Hepatic stellate cell (primary cell): ENCODE results near the gene SPTBN1.

Experiments used
- DNase-seq: peaks from one replicate; pipeline ENCODE4 v3.0.0; 2011; ENCODE audit warnings: low spot score

SPTBN1 gene

GRCh38 chr2:54610700-54611099, 154.6 kb downstream of the SPTBN1 start:
- no peak for DNase-seq

DNA sequence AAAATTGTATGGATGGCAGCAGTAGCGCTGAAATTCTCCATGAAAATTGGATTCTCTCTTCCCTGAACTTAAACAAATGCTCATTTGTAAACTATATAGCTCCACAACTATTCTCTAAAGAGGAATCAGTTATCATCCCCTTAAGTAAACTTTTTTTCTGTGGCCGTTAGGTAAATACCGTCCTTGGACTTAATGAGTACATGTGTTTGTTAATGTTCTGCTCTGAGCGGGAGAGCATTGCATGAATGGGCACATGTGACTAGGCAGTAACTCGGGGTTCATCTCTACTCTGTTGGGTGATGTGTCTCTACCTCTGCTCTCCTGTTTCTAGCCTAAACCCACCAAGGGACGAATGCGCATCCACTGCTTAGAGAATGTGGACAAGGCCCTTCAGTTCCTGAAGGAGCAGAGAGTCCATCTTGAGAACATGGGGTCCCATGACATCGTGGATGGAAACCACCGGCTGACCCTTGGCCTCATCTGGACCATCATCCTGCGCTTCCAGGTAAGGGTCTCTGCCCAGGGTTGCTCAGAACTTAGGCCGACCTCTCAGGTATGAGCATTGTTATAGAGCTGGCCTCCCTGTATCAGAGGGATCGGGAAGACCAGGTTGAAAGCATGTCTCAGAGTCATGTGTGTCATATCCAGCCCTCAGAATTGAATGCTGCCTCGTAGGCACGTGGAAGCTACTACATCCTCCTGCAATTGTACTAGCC, 155.9 kb downstream of the SPTBN1 start:
- no peak for DNase-seq

DNA sequence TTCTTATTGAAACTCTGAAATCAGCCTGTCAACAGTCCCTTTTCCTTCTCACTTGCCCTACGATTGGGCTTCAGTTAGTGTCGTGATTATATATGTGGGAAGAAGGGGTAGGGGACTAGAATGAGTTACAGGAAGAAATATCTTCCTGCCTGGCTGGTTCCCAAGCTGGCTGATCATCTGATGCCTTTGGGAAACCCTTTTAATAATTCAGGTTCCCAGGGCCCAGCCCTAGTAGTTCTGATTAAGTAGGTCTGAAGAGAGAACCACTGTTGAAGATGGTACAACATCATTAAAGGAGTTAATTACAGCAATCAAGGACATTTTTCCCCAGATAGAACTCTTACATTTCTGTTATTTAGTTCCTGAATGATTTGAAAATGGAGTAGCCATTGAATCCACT, 157.3 kb downstream of the SPTBN1 start:
- DNase-seq: no peak

GRCh38 chr2:54613794-54614257, 157.7 kb downstream of the SPTBN1 start:
- no peak for DNase-seq

DNA sequence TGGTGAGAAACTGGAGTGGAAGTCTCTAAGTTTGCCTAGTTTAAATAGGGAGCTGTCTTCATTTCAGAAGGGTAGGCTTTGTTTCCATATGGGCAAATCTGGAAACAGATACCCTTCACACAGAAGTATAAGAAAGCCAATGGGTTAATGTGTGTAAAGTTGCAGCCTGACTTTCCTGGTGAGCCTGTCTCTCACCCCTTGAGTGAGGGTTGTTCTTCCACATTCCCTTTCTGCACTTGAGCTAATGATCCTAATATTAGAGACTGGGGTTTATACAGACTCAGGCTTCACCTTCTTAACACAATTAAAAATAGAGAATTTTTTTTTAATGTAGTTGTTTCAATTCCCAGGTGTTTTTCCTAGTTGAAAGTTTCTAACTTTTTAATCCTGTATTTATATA, 158.7 kb downstream of the SPTBN1 start:
- no peak for DNase-seq

DNA sequence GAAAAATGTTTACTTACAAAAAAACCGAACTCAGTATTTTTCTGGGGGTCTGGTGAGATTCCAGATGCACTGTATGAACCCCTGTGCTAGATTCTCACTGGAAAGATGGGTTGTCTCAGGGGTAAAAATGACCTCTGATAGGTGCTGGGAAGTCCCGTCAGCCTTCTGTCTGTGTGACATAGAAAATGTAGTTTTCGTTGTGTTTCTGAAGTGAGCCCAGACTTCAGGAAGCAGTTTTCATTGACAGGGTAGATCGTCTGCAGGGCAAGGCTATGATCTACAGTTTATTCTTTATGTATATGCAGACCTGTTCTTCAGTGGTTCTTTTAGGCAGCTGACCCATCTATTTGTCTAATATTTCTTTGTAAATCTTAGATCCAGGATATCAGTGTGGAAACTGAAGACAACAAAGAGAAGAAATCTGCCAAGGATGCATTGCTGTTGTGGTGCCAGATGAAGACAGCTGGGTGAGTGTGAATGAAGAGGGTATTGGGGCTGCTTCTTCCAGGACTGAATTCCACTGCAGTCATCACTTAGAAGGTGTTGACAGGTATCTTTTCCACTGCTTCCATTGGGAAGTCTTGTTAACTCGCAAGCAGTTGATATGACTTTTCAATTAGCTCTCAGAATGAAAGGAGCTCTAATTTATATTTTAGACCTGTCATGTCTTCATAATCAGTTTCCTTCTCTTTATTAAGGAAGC, 159.9 kb downstream of the SPTBN1 start:
- DNase-seq: no peak

- DNase-seq: no peak
Observed at GRCh38 chr2:54617409-54617808, 161.3 kb downstream of the SPTBN1 start.

GRCh38 chr2:54618646-54619565, 162.8 kb downstream of the SPTBN1 start:
- no peak for DNase-seq

- no peak for DNase-seq
Observed at GRCh38 chr2:54619660-54620231, 163.6 kb downstream of the SPTBN1 start.

GRCh38 chr2:54620948-54621347, 164.8 kb downstream of the SPTBN1 start:
- no peak for DNase-seq

- DNase-seq: no peak
Observed at GRCh38 chr2:54624591-54625071, 168.5 kb downstream of the SPTBN1 start.

DNA sequence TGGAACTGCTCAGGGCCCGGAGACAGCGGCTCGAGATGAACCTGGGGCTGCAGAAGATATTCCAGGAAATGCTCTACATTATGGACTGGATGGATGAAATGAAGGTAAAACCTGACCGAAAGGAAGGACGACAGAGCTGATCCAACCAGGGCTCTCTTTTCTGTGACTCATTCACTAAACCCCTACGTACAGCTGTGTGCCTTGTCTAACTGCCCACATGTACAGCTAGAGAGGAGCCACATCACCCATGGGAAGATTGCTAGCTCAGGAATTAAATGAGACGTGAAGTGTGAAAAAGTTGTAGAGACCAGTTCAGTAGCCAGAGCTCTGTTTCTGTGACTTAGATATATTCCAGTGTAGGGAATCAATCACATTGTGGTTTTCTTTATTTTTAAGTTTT, 170.0 kb downstream of the SPTBN1 start:
- DNase-seq: no peak

DNA sequence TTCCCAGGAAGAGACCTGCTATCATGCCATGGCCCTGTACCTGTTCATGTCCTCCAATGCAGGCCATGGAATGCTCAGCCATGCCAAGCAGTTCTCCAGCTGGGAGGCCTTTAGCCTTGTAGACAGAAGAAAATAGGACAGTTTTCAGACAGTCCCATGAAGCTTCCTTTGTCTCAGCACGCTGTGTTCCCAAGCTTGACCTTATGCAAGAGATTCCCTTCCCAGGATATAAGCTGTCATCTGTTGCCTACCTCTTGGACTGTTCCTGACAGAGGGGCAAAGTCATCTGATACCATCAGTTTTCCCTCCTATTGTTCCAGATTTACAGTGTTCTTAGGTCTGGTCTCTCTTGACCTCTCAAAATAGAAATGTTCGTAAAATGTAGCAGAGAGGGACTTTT, 170.8 kb downstream of the SPTBN1 start:
- no peak for DNase-seq

DNA sequence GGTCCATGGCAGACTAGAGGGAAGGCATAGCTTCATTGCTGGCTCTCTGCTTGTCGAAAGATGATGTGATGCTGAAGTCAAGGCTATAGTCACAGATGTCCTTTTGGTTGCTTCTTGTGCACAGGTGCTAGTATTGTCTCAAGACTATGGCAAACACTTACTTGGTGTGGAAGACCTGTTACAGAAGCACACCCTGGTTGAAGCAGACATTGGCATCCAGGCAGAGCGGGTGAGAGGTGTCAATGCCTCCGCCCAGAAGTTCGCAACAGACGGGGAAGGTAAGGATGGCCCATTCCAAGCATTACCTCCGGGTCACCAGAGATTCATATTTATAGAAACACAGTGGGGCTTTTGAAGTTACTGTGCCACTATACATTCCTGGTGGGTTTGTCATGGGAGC, 171.8 kb downstream of the SPTBN1 start:
- no peak for DNase-seq

DNA sequence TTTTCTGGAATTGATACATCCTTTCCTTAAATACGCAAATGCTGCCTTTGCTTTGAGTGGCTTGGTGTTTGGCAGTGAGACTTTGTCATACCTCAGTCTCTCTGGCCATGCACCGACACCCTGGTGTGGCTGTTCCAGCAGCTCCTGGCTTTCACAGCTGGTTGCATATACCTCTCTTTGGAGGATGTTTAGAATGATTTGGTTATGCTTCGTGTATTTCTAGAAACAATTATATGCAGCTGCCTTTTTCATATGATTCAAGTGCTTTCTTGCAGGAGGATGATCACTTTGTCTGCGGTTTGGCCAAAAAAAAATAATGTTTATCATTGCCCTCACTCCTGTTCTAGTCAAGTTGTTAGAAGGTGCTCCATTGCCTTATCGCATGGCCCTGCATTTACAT, 172.3 kb downstream of the SPTBN1 start:
- no peak for DNase-seq

GRCh38 chr2:54628957-54629356, 172.8 kb downstream of the SPTBN1 start:
- no peak for DNase-seq

DNA sequence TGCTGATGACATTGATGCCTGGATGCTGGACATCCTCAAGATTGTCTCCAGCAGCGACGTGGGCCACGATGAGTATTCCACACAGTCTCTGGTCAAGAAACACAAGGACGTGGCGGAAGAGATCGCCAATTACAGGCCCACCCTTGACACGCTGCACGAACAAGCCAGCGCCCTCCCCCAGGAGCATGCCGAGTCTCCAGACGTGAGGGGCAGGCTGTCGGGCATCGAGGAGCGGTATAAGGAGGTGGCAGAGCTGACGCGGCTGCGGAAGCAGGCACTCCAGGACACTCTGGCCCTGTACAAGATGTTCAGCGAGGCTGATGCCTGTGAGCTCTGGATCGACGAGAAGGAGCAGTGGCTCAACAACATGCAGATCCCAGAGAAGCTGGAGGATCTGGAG, 173.3 kb downstream of the SPTBN1 start:
- no peak for DNase-seq

DNA sequence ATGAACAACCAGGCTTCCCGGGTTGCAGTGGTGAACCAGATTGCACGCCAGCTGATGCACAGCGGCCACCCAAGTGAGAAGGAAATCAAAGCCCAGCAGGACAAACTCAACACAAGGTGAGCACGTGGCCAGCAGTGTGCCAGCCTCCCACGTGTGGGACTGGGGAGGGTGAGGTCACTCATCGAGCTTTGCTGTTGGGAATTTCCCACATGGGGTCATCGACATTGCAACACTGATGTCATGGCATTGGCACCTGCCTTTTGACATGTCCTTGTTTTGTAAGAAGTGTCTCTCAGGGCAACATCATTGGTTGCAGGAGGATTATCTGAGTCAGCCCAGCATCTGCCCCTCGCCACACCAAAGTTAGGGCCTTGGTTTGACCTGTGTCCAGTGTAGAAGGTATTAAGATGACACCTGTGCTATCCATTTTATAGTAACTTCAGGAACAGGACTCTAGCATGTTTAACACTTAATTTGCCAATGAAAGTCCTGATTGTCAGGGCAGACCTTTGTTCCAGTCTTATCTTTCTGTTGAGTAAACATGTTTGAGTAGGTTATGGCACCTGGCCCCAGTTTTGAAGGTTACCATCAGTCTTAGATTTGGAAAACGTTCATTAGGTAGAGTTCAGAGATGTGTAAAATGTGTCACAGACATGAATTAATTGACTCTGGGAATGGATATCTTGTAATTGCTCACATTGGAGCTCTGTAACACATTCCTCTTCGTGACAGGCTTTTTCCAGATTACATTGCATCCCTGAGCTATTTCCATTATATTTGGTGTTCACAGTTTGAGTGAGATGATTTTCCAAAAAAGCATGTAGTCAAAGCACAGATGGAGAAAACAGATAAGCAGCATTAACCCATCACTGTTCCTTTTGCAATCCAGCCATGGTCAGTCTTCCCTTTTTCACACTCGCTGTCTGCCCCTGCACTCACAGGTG, 174.1 kb downstream of the SPTBN1 start:
- DNase-seq: peak; percentile 36

DNA sequence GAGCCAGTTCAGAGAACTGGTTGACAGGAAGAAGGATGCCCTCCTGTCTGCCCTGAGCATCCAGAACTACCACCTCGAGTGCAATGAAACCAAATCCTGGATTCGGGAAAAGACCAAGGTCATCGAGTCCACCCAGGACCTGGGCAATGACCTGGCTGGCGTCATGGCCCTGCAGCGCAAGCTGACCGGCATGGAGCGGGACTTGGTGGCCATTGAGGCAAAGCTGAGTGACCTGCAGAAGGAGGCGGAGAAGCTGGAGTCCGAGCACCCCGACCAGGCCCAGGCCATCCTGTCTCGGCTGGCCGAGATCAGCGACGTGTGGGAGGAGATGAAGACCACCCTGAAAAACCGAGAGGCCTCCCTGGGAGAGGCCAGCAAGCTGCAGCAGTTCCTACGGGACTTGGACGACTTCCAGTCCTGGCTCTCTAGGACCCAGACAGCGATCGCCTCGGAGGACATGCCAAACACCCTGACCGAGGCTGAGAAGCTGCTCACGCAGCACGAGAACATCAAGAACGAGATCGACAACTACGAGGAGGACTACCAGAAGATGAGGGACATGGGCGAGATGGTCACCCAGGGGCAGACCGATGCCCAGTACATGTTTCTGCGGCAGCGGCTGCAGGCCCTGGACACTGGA, 174.9 kb downstream of the SPTBN1 start:
- no peak for DNase-seq

DNA sequence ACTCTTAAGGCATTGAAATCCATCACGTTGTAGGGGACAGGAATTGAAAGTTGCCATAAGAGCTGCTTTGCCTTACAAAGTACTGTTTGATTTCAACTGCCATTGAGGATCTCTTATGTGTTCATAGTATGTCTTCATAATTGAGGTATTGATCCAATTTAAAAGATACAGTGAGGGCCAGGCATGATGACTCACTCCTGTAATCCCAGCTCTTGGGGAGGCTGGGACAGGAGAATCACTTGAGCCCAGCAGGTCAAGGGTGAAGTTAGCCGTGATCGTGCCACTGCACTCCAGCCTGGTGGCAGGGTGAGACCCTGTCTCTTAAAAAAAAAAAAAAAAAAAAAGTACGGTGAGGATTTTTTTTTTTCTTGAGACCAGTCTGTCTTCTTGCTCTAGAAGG, 175.6 kb downstream of the SPTBN1 start:
- no peak for DNase-seq
